ENCODE measurements around the gene TMEM63A.

- TF ChIP-seq CTCF (IDR thresholded peaks at IDR 0.05) (no peak), EP300 (IDR thresholded peaks at IDR 0.05) (no peak), POLR2AphosphoS5 (IDR thresholded peaks at IDR 0.05) (no peak), POLR2A (IDR thresholded peaks at IDR 0.05) (no peak)
These were observed 7.6 kb upstream of the TMEM63A start for GRCh38 chr1:225889743-225890142.
